ENCODE results near the gene IER5.

DNA sequence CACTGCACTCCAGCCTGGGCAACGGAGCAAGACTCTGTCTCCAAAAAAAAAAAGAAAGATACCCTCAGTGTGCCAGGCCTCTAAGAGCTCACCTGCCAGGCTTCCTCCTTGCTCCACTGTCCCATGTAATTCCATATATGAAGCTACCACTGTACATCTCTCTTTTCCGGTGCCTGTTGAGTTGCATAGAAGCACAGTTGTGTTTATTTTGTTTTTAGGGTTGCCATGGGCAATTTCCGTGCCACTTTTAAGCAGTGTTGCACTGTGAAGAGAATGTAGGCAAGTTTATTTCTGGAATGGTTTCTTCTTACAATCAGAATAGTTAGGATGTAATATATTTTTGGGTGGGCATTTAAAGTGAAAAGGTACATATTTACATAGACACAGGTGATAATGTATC lies 31.4 kb upstream of the IER5 start:
- TF ChIP-seq CTCF (conservative IDR thresholded peaks at IDR 0.05 in 1 of 2, IDR thresholded peaks at IDR 0.05 in 1 of 2; ENCODE audit: low read depth in 1 of 2, low read length in 2 of 2), result no peak
- no peak for TF ChIP-seq EZH2 (IDR thresholded peaks at IDR 0.05; ENCODE audit: low read length, missing control alignments)
